ENCODE data around the gene TMEM145. TPM values are rescaled to one million over a fixed set of nuclear protein-coding genes. Genes with fewer than 3 reads are reported as not detected.
"Not testable (repeated sequence)": the region's sequence is repeated elsewhere in the genome, so short reads cannot be mapped to it uniquely, and the experiment has no call there.

TMEM145 gene
- total RNA-seq, 3 donors from 2014 or later, result not detected

GRCh38 chr19:42325308-42325895 is 12.3 kb downstream of the TMEM145 start, which contains the start of gene MEGF8:
Gene MEGF8 (plus strand): TSS chr19:42325635. CDS start chr19:42326244, 609 bp downstream.
- Mint-ChIP-seq H3K27me3 (ENCODE audit: low read depth) (peaks cover 21% of the 10 kb centered on the region), H3K9me3 (no peaks in the 10 kb centered on the region), H3K36me3 (ENCODE audit: insufficient read depth) (no peaks in the 10 kb centered on the region), H3K4me1 (ENCODE audit: low read depth) (peaks cover 18% of the 10 kb centered on the region), H3K4me3 (peak within 1 kb of the TSS; percentile 88)
- ATAC-seq (peak; percentile 93 to 96), DNase-seq (peak; percentile 97)

- no peaks in the 10 kb centered on the region for H3K36me3 Mint-ChIP-seq (ENCODE audit: insufficient read depth)
- DNase-seq (no peak), ATAC-seq (peak; percentile 16 to 20)
- H3K4me3 Mint-ChIP-seq, result peak overlapping the region; percentile 88
- H3K27me3 Mint-ChIP-seq (ENCODE audit: low read depth), result peaks cover 21% of the 10 kb centered on the region
- peaks cover 18% of the 10 kb centered on the region for H3K4me1 Mint-ChIP-seq (ENCODE audit: low read depth)
- no peaks in the 10 kb centered on the region for H3K9me3 Mint-ChIP-seq
Measured at GRCh38 chr19:42325896-42326771, 13.0 kb downstream of the TMEM145 start.

- DNase-seq (no peak), ATAC-seq (no peak)
- Mint-ChIP-seq H3K4me1 (ENCODE audit: low read depth) (peaks cover 18% of the 10 kb centered on the region), H3K9me3 (no peaks in the 10 kb centered on the region), H3K36me3 (ENCODE audit: insufficient read depth) (no peaks in the 10 kb centered on the region), H3K27me3 (ENCODE audit: low read depth) (peaks cover 21% of the 10 kb centered on the region), H3K4me3 (peak overlapping the region; percentile 88)
Measured at GRCh38 chr19:42326969-42327368, 13.9 kb downstream of the TMEM145 start.

- no peak overlapping the region for H3K4me3 Mint-ChIP-seq
- H3K36me3 Mint-ChIP-seq (ENCODE audit: insufficient read depth), result no peaks in the 10 kb centered on the region
- peaks cover 17% of the 10 kb centered on the region for H3K27me3 Mint-ChIP-seq (ENCODE audit: low read depth)
- DNase-seq (no peak), ATAC-seq (no peak)
- H3K9me3 Mint-ChIP-seq, result no peaks in the 10 kb centered on the region
- peaks cover 18% of the 10 kb centered on the region for H3K4me1 Mint-ChIP-seq (ENCODE audit: low read depth)
Measured at GRCh38 chr19:42327381-42327780, 14.3 kb downstream of the TMEM145 start.

GRCh38 chr19:42328106-42328505 is 15.0 kb downstream of the TMEM145 start:
- DNase-seq (no peak), ATAC-seq (no peak)
- no peak overlapping the region for H3K4me3 Mint-ChIP-seq
- H3K4me1 Mint-ChIP-seq (ENCODE audit: low read depth), result peaks cover 18% of the 10 kb centered on the region
- no peaks in the 10 kb centered on the region for H3K9me3 Mint-ChIP-seq
- H3K36me3 Mint-ChIP-seq (ENCODE audit: insufficient read depth), result no peaks in the 10 kb centered on the region
- H3K27me3 Mint-ChIP-seq (ENCODE audit: low read depth), result peaks cover 11% of the 10 kb centered on the region

- Mint-ChIP-seq H3K9me3 (no peaks in the 10 kb centered on the region), H3K4me1 (ENCODE audit: low read depth) (peaks cover 13% of the 10 kb centered on the region), H3K4me3 (no peak overlapping the region), H3K27me3 (ENCODE audit: low read depth) (peaks cover 6% of the 10 kb centered on the region), H3K36me3 (ENCODE audit: insufficient read depth) (no peaks in the 10 kb centered on the region)
- DNase-seq, result no peak
- ATAC-seq, result no peak
Measured at GRCh38 chr19:42328854-42329253, 15.7 kb downstream of the TMEM145 start.

GRCh38 chr19:42330241-42330711 is 17.2 kb downstream of the TMEM145 start:
- no peak for DNase-seq
- no peaks in the 10 kb centered on the region for H3K36me3 Mint-ChIP-seq (ENCODE audit: insufficient read depth)
- H3K27me3 Mint-ChIP-seq (ENCODE audit: low read depth), result no peaks in the 10 kb centered on the region
- peaks cover 8% of the 10 kb centered on the region for H3K4me1 Mint-ChIP-seq (ENCODE audit: low read depth)
- no peaks in the 10 kb centered on the region for H3K9me3 Mint-ChIP-seq
- no peak overlapping the region for H3K4me3 Mint-ChIP-seq
- ATAC-seq, result no peak

GRCh38 chr19:42331333-42331732 is 18.2 kb downstream of the TMEM145 start:
- not testable (repeated sequence) for ATAC-seq; DNase-seq; H3K4me1 Mint-ChIP-seq (ENCODE audit: low read depth); H3K27me3 Mint-ChIP-seq (ENCODE audit: low read depth); H3K4me3 Mint-ChIP-seq; H3K9me3 Mint-ChIP-seq; H3K36me3 Mint-ChIP-seq (ENCODE audit: insufficient read depth)

GRCh38 chr19:42332059-42332458 is 18.9 kb downstream of the TMEM145 start:
- H3K4me3 Mint-ChIP-seq, result no peak overlapping the region
- DNase-seq, result no peak
- H3K4me1 Mint-ChIP-seq (ENCODE audit: low read depth), result peaks cover 2% of the 10 kb centered on the region
- H3K36me3 Mint-ChIP-seq (ENCODE audit: insufficient read depth), result no peaks in the 10 kb centered on the region
- no peaks in the 10 kb centered on the region for H3K27me3 Mint-ChIP-seq (ENCODE audit: low read depth)
- no peak for ATAC-seq
- H3K9me3 Mint-ChIP-seq, result no peaks in the 10 kb centered on the region

GRCh38 chr19:42333018-42333417 is 19.9 kb downstream of the TMEM145 start:
- H3K27me3 Mint-ChIP-seq (ENCODE audit: low read depth), result no peaks in the 10 kb centered on the region
- ATAC-seq (no peak), DNase-seq (no peak)
- H3K4me1 Mint-ChIP-seq (ENCODE audit: low read depth), result no peaks in the 10 kb centered on the region
- H3K4me3 Mint-ChIP-seq, result no peak overlapping the region
- no peaks in the 10 kb centered on the region for H3K36me3 Mint-ChIP-seq (ENCODE audit: insufficient read depth)
- no peaks in the 10 kb centered on the region for H3K9me3 Mint-ChIP-seq

GRCh38 chr19:42333975-42334696 is 21.0 kb downstream of the TMEM145 start:
- H3K4me1 Mint-ChIP-seq (ENCODE audit: low read depth), result no peaks in the 10 kb centered on the region
- H3K36me3 Mint-ChIP-seq (ENCODE audit: insufficient read depth), result peaks cover 2% of the 10 kb centered on the region
- no peaks in the 10 kb centered on the region for H3K9me3 Mint-ChIP-seq
- H3K27me3 Mint-ChIP-seq (ENCODE audit: low read depth), result no peaks in the 10 kb centered on the region
- no peak for DNase-seq
- H3K4me3 Mint-ChIP-seq, result no peak overlapping the region
- no peak for ATAC-seq

- DNase-seq (no peak), ATAC-seq (no peak)
- H3K4me1 Mint-ChIP-seq (ENCODE audit: low read depth), result no peaks in the 10 kb centered on the region
- peaks cover 2% of the 10 kb centered on the region for H3K36me3 Mint-ChIP-seq (ENCODE audit: insufficient read depth)
- H3K9me3 Mint-ChIP-seq, result no peaks in the 10 kb centered on the region
- no peaks in the 10 kb centered on the region for H3K27me3 Mint-ChIP-seq (ENCODE audit: low read depth)
- no peak overlapping the region for H3K4me3 Mint-ChIP-seq
Measured at GRCh38 chr19:42334697-42335373, 21.7 kb downstream of the TMEM145 start.

- ATAC-seq (no peak), DNase-seq (no peak)
- H3K27me3 Mint-ChIP-seq (ENCODE audit: low read depth), result no peaks in the 10 kb centered on the region
- no peak overlapping the region for H3K4me3 Mint-ChIP-seq
- peaks cover 2% of the 10 kb centered on the region for H3K36me3 Mint-ChIP-seq (ENCODE audit: insufficient read depth)
- no peaks in the 10 kb centered on the region for H3K4me1 Mint-ChIP-seq (ENCODE audit: low read depth)
- H3K9me3 Mint-ChIP-seq, result no peaks in the 10 kb centered on the region
Measured at GRCh38 chr19:42335374-42335936, 22.3 kb downstream of the TMEM145 start.

GRCh38 chr19:42335971-42336370 is 22.9 kb downstream of the TMEM145 start:
- no peak for DNase-seq
- H3K36me3 Mint-ChIP-seq (ENCODE audit: insufficient read depth), result peaks cover 2% of the 10 kb centered on the region
- H3K4me1 Mint-ChIP-seq (ENCODE audit: low read depth), result no peaks in the 10 kb centered on the region
- no peaks in the 10 kb centered on the region for H3K9me3 Mint-ChIP-seq
- no peak overlapping the region for H3K4me3 Mint-ChIP-seq
- no peak for ATAC-seq
- no peaks in the 10 kb centered on the region for H3K27me3 Mint-ChIP-seq (ENCODE audit: low read depth)
